Measurements from ENCODE around the gene TRIM44. TPM values are rescaled to one million over a fixed set of nuclear protein-coding genes. Genes with fewer than 3 reads are reported as not detected.
"Not testable (repeated sequence)": the region's sequence is repeated elsewhere in the genome, so short reads cannot be mapped to it uniquely, and the experiment has no call there.

The TRIM44 gene
- total RNA-seq, 1 donor from 2014 or later = 25.4 TPM

DNA sequence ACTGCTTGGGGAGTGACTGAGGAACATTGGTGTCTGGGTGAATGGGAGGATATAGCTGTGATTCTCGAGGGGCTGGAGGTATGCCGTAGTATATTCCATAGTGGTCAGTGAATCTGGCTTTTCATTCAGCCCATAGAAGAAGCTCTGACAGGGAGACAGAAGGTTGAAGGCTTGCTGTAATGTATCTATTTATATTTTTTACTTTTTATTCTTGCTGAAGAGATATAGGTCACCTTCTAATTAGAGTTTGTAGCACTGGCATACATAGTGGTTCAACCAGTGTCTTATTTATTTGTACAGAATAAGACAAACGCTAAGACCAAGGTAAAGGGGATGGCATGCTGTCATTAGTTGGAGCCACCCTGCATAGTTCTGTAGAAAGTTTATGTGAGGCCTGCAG is 10.0 kb downstream of the TRIM44 start:
- DNase-seq = no peak

DNA sequence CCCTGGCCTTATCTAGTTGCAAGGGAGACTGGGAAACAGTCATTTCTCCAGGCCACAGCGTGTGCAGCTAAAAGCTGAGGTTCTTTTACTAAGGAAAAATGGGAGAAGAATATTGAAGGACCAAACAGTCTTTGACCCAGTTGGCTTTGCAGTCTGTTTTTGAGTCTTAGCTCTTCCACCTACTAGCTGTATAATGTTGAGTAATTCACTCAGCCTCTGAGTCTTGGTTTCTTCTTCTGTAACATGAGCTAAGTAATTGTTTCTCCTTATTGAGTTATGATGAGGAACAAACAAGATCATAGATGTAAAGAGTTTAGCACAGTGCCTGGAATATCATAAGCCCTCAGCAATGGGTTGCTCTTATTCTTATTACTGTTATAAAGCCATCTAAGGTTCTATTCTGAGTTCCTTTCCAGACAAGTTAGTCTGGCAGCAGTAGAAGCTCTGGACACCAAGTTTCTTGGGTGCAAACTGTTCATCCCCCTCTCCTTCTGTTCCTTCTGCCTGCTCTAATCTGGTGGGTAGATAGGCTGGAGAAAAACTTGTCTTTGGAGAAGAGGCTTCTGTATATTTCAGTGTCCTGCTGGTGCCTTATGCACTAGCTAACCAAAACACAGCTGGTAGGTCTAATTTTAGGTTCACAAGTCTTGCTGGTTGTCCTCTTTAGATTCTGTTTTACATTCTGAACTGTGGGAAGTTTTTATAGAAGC is 13.5 kb downstream of the TRIM44 start:
- DNase-seq = no peak

DNA sequence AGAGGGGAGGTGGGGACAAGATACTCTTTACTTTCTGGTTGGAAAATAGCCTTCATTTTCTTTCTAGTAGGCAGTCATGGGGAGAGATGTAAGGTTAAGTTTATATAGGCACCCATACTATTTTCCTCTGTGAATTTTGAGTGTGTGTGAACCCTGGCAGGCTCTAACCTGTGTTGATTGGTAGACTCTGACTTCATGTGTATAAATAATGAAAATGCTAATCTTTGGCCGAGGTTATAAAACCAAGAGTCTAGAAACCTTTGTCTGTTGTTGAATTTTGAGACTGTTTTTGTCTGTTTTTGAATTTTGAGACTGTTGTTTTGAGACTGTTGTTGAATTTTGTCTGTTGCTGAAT is 14.0 kb downstream of the TRIM44 start:
- no peak for DNase-seq

DNA sequence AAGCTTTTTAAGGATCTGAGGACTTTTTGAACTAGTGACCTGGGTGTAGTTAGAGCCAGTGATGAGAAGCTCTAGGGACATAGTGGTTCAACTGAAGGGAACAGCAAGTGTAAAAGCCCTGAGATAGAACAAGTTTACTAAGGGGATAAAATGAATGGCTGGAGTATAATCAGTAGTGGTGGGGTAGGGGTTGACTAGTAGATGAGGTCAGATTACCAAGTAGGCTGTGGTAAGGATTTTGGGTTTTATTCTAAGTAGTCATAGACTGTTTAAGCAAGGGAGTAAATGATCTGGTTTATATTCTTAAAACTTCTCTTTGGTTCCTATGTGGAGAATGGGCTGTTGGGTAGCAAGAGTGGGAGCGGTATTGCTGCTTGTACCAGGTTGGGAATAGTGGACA is 15.3 kb downstream of the TRIM44 start:
- DNase-seq = no peak

DNA sequence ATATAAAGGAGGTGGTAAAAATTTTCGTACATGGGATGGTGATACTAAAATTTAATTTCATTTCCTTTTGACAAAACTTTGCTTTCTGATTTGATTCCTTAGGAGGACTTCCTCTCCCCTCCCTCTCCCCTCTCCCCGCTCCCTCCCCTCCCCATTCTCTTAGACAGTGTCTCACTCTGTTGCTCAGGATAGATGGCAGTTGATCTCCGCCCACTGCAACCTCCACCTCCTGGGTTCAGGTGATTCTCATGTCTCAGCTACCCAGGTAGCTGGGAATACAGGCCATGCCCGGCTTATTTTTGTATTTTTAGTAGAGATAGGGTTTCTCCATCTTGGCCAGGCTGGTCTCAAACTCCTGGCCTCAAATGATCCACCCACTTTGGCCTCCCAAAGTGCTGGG is 15.9 kb downstream of the TRIM44 start:
- DNase-seq = no peak

DNA sequence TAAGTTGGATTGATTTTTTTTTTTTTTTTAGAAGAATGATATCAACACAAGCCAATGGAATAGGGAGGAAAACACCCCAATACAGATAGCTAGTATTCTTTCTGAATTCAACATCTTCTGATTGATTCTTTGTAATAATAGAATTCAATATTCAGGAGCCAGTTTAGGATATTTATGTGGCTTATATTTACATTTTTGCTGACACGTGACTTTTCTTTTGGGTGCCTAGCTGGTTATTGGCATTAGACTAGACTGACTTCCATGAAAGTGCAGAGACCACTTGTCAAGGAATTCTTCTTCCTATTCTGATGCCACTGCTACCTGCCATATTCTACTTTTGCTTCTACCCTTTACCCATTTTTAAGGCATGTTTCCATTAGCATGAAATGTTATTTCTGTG is 16.4 kb downstream of the TRIM44 start:
- DNase-seq = no peak

DNA sequence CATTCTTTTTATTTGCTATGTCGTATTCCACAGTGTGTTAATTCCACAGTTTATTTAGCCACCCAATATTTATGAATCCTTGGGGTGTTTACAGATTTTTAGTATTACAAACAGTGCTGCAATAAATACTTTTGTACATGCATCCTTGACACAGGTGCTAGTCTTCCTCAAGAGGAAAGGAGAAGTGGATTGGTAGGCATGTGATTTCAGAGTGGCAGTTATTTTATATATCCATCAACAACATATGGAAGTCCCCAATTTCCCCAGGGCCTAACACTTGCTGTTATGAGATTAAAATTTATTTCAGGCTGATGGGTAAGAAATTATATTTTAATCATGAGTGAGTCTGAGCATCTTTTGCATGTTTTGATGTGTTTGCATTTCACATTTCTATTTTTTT is 17.9 kb downstream of the TRIM44 start:
- no peak for DNase-seq

DNA sequence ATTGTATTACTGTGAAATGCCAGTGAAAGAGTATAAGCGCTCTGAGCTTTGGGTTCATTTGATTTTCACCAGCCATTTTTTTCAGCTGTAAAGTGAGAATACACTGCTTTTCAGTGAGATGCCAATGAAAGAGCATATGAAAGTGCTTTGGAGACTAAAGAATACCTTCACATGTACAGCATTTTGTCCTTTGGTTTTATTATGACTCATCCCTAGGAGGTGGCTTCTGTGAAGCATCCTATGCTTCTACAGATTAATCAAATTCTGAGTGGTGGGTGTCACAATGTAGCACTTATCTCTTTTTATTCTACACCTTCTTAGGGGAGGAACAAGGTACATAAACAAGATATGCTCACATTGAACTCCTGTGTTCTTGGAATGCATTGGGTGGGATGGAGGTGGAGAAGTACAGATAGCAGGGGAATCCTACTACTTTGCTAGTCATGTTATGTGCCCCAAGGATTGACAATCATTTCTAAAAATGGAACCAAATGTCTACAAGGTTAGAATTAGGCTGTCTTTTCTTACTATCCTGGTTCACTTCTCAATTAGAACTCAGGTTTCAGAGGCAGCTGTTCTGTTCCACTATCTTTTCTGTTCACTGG is 18.7 kb downstream of the TRIM44 start:
- no peak for DNase-seq

DNA sequence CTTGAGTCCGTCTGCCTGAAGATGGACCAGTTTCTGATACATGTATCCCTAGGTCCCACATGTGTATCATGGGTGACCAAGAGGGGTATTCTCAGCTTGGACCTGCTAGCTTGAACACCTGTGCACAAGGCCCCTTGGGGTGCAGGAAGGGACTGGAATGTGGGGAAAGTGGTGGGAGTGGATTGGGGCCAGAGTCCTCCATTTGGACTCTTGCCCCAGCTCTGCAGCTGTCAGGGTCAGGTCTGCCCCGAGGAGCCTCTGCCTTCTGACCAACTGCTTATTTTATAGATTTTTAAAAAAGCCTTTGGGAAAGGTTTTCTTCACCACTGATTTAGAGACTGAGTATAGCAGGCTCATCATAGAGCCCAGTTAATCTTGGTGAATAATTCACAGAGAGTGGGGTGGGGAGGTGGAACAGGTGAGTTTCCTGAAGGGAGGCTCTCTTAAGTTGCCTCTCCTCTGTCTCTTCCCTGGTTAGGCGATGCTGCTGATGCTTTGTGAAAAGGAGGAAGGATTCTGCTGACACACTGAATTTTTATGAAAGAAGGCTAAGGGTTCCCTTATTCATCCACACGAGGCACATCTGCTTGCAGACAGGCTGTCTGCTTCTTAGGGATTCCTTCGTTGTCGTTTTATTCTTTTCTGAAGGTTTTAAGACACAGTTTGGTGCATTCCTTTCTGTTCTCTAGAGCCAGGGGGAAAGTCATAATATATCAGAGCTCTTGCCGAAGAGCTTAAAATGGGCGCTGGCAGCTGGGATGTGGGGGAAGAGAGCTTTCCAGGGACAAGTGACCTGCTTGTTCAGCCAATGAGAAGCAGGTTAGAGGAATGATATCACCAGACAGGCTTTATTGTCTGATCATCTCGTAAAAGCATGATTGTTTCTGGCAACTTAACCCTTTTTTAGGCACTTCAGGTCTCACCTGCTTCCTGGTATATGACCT is 19.9 kb downstream of the TRIM44 start:
- DNase-seq = peak; percentile 58

DNA sequence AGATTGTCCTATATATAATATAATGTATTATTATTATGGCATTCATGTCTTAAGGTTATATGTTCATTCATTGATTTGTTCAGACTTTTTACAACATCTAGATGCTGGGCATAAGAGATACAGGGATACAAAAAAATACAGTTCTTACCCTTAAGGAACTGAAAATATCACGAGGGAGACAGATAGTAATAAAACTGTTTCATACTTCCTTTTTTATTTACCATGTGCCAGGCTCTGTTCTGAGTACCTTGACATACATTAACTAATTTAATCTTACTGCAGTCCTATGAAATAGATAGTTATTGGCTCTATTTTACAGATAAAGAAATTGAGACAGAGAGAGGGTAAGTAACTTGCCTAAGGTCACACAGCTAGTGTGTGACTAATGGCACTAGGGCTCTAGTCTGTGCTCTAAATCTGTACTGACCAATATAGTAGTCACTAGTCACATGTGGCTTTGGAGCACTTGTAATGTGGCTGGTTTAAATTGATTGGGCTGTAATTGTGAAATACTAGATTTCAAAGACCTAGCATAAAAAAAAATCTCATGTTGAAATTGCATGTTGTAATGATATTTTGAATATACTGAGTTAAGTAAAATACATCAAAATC is 21.3 kb downstream of the TRIM44 start:
- DNase-seq = no peak

DNA sequence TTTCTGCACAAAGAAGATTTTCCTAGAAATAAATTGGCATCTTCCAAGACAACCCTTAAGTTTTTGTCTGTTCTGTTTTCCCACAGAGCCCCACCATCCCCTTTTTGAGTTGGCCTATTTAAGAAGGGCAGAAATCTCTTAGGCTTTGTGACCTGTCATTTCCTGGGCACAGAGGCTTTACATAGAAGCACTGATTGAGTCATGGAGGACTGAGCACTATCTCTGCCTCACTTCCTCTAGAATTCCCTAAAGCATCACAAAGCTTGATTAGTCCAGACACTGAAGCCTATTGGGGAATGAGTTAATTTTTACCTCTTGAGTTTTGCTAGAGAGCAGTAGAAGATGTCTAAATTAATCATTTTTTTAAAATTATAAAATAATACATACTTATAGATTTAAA is 25.4 kb downstream of the TRIM44 start:
- peak; percentile 61 for DNase-seq

DNA sequence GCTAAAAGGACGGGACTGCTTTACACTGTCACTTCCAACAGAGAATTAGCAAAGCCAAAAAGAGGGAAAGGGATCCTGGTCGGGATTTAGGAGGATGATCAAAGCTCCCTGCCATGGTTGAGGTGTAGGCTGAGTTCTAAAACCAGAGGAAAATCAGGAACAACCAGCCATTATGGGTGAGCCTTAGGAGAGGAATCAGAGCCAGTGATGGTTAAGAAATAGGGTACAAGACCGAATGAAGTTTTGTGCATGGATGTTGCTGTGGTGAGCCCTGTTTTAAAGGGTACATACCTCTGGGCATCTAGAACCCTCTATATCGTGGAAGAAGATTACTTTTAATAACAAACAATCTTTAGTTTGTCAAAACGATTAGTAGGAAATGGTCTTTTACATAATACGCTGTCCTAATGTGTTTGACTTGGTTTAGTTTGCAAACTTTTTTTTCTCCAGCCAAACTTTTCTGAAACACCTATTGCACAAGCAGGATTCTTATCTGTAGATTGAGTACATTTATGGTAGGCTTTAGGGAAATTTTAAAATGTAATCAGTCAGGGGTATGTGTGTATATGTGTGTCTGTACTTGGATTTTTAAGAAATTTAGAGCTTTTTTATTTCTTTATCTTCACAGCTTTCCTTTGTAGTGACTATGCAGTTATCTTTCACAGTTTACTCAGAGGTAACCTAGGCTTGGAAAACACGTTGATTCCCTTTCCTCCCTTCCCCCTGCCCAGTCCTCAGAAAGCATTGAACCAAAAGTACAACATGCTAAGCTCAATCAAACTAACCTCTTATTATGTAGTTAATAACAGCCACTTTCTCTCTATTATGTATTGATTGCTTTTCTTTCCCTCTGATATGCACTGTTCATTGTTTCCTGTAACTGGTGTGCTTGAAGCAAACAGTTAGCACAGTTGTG is 26.8 kb downstream of the TRIM44 start:
- no peak for DNase-seq

DNA sequence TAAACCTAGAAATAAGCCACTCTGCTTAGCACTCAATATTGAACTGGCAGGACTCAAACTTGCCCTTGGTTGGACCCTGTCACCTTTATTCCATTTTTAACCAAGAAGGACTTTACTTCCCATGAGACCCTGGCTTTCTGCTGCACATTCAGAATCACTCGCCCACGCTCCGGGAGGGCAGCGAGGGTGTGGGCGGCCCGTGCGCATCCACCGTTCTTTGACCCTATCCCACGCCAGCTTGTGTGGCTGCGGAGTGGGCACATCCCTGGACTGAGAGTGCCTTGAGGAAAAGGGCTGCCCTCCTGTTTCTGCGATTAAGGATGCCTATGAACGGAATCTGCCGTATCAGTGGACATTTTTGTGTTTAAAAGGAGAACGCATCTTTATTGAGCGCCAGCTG is 39.6 kb downstream of the TRIM44 start:
- no peak for DNase-seq

DNA sequence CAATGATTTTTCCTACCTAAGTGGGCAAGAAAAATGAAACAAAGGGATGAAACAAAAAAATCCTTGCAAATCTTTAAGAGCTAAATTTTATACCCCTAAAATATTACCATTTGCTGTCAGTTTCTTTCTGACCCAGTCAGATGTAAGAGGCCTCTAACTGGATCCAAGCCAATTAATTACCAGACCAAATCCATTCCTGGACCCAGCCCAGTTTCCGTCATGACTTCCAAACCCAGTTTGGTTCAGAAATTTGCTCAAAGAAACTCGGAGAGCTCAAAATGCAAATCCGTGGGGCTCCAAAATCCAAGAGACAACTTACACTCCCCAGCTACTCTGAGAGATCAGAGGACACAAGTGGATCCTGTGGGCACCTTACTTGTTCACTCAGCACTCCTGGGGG is 46.8 kb downstream of the TRIM44 start:
- no peak for DNase-seq

DNA sequence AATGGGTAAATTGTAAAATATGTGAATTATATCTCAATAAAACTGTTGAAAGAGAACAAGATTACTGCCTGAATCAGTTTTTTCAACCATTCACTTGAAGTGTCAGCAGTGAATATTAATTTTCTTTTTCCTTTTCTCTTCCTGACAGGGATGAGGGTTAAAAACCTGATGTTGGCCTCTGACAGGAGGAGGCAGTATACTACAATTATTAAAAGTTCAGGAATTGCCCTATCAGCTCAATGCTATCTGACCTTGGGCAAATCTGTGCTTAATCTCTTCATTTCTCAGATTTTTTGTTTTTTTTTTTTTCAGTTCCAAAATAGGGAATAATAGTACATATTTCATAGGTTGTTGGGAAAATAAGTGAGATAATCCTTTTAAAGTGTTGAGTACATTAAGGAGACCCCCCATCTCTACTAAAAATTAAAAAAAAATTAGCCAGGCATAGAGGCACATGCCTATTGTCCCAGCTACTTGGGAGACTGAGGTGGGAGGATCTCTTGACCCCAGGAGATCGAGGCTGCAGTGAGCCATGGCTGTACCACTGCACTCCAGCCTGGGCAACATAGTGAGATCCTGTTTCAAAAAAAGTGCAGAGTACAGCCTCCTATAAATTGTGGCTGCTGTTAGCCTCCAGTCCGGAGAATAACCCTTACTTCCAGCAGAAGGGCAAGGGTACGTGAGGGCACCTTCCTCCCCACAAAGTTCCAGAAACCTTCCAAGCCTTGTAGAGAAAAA is 48.8 kb downstream of the TRIM44 start:
- peak; percentile 36 for DNase-seq

DNA sequence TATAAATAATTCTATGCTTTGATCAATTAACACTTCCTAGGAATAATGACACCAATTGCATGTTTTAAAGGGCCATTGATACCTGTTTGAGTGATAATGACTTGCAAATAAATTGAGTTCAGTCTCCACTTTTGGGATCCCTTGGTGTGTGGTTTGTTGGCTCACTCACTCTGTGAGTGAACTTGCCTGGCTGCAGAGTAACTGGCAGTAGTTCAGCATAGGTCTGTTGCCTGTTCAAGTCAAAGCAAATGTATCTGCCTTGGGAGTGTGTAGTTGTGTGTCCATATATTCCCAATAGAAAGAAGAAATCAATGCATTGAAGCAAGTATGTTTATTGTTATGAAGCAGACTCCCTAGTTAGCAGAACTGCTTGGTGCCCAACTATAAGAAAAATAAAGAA is 49.3 kb downstream of the TRIM44 start:
- no peak for DNase-seq

DNA sequence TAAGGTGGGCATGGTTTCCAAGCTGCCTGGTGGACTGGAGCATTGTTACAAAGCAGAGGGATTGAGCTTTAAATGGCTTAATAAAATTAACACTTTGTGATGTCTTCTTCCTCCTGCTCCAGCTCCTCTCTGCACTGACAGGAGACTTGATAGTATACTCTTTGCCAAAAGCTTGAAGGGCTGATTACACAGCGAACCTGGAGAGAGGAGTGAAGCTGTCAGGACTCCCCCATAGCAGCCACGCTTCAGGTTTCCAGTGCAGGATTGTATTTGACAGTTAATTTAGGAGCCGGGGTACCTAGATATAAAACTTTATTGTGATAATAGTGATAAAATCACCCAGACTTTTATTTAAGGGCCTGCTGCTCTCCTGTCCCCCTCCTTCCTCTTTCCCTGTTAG is 50.0 kb downstream of the TRIM44 start:
- no peak for DNase-seq

DNA sequence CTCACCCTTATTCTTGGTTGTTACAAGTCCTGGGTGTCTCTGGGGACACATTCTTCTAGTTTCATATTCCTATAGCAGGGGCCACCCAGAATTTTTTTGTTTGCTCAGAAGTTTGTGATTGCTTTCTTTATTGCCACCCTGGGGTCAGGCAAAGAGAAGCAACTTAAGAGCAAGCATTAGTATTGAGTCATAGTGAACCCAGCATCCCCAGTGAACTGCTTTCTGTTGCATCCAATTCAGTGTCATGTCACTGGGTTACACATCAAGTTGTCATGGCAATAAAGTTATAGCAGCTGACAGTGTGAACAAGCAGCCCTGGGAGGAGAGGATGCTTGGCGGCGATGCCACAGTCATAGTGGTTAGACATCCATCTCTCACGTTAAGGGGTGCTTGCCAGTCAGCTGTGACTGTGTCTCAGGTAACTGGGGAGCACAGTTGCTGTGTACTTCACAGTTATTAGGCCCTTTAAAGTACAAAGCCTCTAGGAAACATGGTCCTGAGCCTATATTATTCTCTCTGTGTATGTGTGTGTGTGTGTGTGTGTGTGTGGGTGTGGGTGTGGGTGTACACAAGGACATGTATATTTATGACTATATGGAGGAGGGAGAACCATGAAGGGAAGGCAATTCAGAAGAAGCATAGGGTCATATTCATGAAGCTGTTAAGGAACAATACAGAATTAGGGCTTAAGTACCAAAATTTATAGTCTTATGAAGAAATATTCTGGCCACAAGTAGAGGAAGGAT is 52.5 kb downstream of the TRIM44 start:
- no peak for DNase-seq

DNA sequence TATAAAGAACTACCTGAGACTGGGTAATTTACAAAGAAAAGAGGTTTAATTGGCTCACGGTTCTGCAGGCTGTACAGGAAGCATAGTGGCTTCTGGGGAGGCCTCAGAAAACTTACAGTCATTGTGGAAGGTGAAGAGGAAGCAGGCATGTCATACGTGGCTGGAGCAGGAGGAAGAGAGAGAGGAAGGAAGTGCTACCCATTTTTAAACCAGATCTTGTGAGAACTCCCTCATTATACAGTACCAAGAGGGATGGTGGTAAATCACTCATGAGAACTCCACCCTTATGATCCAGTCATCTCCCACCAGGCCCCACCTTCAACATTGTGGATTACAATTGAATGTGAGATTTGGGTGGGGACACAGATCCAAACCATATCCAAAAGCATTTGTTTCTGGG is 53.1 kb downstream of the TRIM44 start:
- not testable (repeated sequence) for DNase-seq

DNA sequence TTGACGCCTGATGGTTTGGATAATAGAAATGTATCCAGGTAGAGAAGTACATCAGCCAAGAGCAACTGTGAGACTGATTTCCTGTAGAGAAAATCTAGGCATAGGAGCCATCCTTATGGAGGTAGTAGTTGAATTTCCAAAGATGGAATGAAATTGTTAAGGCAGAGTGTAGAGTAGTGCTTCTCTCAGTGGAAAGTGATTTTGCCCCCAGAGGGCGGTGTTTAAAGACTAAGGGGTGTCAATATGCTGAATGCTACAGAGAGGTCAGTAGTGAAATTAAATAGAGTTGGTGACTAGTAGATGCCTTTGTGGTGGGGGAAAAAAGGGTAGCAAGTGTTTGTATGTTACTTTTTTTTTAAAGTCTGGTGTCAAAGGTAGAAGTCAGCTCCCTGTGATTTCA is 54.5 kb downstream of the TRIM44 start:
- DNase-seq = peak; percentile 20

DNA sequence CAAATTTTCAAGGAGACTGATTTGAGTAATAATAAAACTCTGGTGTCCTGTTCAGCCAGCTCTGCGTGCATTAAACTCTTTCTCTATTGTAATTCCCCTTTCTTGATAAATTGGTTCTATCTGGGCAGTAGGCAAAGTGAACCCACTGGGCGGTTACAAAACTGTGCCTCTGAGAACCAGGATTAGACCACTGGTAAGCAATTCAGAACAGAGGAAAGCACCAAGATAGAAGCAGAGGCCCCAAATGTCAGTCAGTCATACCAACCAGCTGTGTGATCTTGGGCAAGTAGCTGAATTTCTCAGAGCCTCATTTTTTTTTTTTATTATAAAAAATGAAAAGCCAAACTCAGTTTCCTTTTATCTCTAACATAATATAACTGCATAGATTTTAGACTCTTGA is 54.9 kb downstream of the TRIM44 start:
- no peak for DNase-seq
